GM12864 (cell line): Measurements from ENCODE around the gene HOXD10.

Source experiments
- DNase-seq: peaks from one replicate; pipeline ENCODE4 v3.0.0-alpha.2; 2011; ENCODE audit warnings: low read depth
- H3K4me3 ChIP-seq: 2 replicates; pipeline ENCODE4 v1.5.1; 2011; ENCODE audit warnings: mild to moderate bottlenecking, low read depth, low read length, control low read depth
- CTCF ChIP-seq: IDR thresholded peaks from 2 replicates; pipeline ENCODE4 v1.5.1; 2011; ENCODE audit warnings: low read depth, mild to moderate bottlenecking, moderate library complexity, low read length, control low read depth, inconsistent platforms; ENCODE audit errors: missing control alignments

HOXD10 gene

DNA sequence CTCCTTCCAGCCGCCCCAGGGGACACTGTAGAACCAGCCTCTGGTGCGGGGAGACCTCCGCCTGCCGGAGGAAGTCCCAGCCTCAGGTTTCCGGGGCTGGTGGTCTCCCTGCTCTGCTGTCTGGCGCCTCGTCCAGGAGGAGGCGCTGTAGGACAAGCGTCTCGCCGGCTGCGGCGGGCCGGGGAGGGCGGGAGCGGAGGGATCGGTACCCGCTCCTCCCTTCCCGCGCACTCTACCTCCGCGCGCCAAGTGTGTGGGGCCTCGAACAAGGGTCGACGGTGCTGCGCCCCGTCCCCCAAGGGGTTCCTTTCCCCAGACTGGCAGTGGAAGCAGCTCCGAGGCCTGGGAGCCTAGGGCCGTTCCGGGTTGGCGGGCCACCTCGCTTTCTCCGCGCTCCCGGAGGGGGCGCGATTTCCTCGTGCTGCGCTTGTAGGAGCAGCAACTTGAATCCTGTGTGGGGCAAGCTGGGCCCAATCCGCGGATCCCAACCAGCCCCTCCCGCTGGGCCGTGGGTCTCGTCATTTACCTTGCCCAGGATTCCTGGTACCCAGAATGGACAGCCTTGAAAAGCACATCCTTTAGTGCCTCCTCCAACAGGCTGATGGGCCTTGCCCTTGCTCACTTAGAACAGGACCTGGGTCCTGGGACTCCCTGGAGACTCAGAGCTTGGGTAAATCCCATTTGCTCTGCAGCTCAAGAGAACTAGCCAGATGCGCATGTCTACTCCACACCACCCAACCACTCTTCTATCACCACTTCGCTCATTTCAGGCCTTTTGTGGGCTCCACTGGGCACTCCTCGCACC, 24.1 kb downstream of the HOXD10 start:
- DNase-seq, result no peak
- H3K4me3 ChIP-seq, result peak overlapping the region; percentile 56
- TF ChIP-seq CTCF, result peak; percentile 84

DNA sequence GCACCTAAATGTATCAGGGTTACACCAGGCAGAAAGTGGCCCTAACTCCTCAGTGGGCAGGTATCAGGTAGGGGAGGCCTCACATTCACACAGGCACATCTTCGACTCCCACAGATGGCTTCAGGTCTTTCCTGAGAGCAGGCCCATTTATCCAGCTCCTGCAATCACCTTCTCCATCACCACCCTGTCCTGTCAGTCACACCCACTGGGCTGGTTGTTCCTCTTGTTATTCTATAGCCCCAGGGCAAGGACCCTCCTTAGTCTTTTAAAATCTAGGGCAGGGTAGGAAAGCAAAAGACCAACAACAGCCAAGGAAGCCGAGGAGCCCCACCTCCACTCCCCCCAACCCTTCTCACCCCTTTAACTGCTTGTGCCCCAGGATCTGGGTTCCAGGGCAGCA, 25.7 kb downstream of the HOXD10 start:
- DNase-seq, result no peak
- no peak for TF ChIP-seq CTCF
- no peak overlapping the region for H3K4me3 ChIP-seq

DNA sequence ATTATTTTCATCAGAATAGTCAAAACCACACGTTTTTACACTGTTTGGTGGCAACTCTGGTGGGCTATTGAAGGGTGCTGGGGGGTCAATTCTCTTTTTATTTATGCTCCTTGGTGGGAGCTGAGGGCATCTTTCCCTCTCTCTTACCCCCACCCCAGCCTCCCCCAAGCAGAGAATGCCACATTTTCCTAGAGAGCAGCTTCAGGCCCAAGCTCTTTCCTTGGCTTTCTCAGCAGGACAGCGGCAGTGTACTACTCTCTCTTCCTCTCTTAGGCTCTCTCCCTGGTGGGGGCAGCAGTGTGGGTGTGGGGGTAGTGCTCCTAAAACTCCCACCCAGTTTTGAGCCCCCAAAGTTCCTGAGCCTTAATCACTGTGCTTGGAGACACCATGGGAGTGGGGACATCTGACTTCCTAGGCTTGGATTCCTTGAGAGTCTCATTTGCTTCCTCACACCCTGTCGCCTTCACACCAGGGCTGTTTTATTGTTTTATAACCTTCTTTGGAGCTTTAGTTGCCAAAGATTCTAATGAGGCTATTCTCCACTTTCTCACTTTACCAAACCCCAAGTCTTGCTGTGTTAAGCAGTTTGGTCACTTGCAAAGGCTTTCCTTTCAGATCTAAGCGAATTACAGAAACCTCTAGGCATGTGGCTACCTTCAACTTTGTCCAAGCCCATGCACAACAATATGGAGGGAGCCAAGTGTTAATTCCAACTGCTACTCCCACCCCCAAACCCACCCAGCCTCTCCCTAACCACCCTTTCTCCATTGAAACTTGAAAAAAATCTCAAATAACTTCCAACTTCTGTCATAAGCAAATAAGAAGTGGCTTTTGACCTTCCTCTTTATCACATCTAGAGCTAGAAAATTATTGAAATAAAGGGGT, 28.7 kb downstream of the HOXD10 start:
- H3K4me3 ChIP-seq, result no peak overlapping the region
- TF ChIP-seq CTCF, result no peak
- no peak for DNase-seq

DNA sequence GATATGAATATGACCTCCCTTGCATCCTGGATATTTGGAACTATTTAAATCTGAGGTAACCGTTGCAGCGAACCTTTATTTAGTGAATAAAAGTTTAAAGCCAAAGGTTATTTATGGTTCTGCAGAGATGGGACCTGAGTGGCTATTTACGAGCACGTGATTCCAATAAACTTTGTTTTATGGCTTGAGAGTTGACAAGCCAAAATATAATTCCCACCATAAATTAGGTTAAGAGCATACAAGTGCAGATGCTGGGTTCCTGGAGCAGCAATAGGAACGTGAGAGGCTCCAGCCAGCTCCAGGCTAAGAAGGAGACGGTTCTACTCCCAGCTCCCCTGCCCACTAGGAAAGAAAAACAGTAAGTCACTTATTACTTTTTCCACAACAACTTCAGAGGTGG, 29.5 kb downstream of the HOXD10 start:
- TF ChIP-seq CTCF, result no peak
- no peak overlapping the region for H3K4me3 ChIP-seq
- DNase-seq, result no peak

DNA sequence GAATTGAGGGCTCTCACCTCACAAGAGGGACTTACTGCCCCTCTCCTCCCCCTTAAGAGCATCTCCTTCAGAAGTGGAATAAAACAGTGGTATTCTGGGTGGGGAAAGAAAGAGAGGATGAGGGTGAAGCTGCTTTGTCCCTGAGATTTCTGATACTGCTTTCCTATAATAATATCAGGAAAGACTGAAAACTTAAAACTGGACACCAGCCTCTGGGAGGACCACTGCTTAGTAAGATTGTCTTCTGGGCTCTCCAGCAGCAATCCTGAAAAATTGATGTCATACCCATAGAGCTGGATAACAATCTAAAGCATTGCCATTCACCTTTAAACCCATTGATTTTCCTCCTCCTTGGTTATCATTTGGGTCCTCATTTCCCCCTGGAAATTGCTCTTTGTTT, 30.1 kb downstream of the HOXD10 start:
- DNase-seq, result no peak
- no peak overlapping the region for H3K4me3 ChIP-seq
- TF ChIP-seq CTCF, result no peak

- H3K4me3 ChIP-seq, result no peak overlapping the region
- DNase-seq, result no peak
- TF ChIP-seq CTCF, result no peak
These were observed 30.7 kb downstream of the HOXD10 start for GRCh38 chr2:176147210-176147799.
